ENCODE measurements around the gene TBC1D4. TPM values are rescaled to one million over a fixed set of nuclear protein-coding genes. Genes with fewer than 3 reads are reported as not detected.

TBC1D4 gene
- total RNA-seq, 1 donor from 2014 or later = 4.8 TPM

- Mint-ChIP-seq H3K4me3 (ENCODE audit: unreplicated experiment) (no peak overlapping the region), H3K9me3 (ENCODE audit: unreplicated experiment) (no peaks in the 10 kb centered on the region), H3K27me3 (ENCODE audit: unreplicated experiment) (no peaks in the 10 kb centered on the region), H3K4me1 (ENCODE audit: low read depth, unreplicated experiment) (peaks cover 30% of the 10 kb centered on the region), H3K27ac (ENCODE audit: unreplicated experiment) (peak overlapping the region; percentile 4), H3K36me3 (ENCODE audit: unreplicated experiment) (no peaks in the 10 kb centered on the region)
- peak; percentile 24 for DNase-seq
- no peak for TF ChIP-seq CTCF (IDR thresholded peaks at IDR 0.05; ENCODE audit: partially characterized antibody, unreplicated experiment)
Measured at GRCh38 chr13:75404726-75405125, 77.2 kb downstream of the TBC1D4 start.

DNA sequence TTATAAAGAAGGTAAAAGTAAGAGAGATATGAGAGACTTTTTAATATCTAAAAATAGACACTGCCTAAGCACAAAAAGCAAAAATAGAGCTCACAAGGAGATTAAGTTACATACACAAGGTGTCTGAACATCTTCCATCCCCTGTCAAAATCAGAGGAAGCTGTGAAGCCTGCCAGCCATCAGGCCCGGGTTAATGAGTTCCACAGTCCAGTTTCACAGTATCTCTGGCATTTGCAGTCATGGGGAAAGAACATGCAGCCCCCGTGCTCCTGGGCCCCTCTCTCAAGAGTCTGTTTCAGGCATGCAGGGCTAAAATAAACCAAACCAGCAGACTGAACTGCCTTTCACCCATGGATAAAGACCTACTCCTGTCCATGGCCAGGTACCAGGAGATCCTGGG lies 79.2 kb downstream of the TBC1D4 start:
- no peak for DNase-seq
- no peak for TF ChIP-seq CTCF (IDR thresholded peaks at IDR 0.05; ENCODE audit: partially characterized antibody, unreplicated experiment)
- H3K27me3 Mint-ChIP-seq (ENCODE audit: unreplicated experiment) = no peaks in the 10 kb centered on the region
- H3K9me3 Mint-ChIP-seq (ENCODE audit: unreplicated experiment) = no peaks in the 10 kb centered on the region
- no peak overlapping the region for H3K4me3 Mint-ChIP-seq (ENCODE audit: unreplicated experiment)
- H3K27ac Mint-ChIP-seq (ENCODE audit: unreplicated experiment) = no peak overlapping the region
- no peaks in the 10 kb centered on the region for H3K36me3 Mint-ChIP-seq (ENCODE audit: unreplicated experiment)
- peaks cover 30% of the 10 kb centered on the region for H3K4me1 Mint-ChIP-seq (ENCODE audit: low read depth, unreplicated experiment)

DNA sequence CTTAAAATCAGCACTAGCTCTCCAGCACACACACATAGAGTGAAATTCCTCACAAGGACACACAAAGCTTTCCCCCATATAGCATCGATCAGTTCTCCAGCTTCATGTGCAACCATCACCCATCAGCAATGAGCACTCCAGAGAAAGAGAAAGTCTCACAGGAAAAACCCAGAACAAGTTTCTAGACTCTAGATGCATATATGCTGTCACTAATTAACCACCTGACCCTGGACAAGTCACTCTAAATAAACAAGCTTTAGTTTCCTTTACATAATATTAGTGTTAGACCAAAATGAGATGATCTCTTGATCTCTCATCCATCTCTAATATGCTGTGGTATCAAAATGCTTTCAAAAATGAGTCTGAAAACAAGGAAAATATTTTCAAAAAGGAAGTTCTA lies 81.2 kb downstream of the TBC1D4 start:
- no peak overlapping the region for H3K4me3 Mint-ChIP-seq (ENCODE audit: unreplicated experiment)
- no peak overlapping the region for H3K27ac Mint-ChIP-seq (ENCODE audit: unreplicated experiment)
- no peak for DNase-seq
- H3K27me3 Mint-ChIP-seq (ENCODE audit: unreplicated experiment) = no peaks in the 10 kb centered on the region
- no peaks in the 10 kb centered on the region for H3K36me3 Mint-ChIP-seq (ENCODE audit: unreplicated experiment)
- no peak for TF ChIP-seq CTCF (IDR thresholded peaks at IDR 0.05; ENCODE audit: partially characterized antibody, unreplicated experiment)
- H3K4me1 Mint-ChIP-seq (ENCODE audit: low read depth, unreplicated experiment) = peaks cover 23% of the 10 kb centered on the region
- H3K9me3 Mint-ChIP-seq (ENCODE audit: unreplicated experiment) = peaks cover 3% of the 10 kb centered on the region

DNA sequence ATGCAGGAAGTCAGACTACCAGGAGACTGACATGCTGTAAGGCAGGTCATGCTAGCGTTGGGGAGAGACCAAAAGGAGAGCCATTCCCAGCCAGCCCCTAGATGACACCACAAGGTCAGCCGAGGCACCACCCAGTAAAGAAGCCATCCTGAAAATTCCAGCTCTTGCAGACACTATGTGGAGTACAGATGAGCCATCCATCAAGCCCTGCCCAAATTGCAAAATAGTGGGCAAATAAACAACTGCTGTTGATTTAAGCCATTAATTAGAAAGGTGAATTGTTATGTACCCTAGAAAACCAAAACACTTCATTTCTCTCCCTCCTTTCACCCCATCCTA lies 82.1 kb downstream of the TBC1D4 start:
- H3K27me3 Mint-ChIP-seq (ENCODE audit: unreplicated experiment) = no peaks in the 10 kb centered on the region
- no peak for TF ChIP-seq CTCF (IDR thresholded peaks at IDR 0.05; ENCODE audit: partially characterized antibody, unreplicated experiment)

DNA sequence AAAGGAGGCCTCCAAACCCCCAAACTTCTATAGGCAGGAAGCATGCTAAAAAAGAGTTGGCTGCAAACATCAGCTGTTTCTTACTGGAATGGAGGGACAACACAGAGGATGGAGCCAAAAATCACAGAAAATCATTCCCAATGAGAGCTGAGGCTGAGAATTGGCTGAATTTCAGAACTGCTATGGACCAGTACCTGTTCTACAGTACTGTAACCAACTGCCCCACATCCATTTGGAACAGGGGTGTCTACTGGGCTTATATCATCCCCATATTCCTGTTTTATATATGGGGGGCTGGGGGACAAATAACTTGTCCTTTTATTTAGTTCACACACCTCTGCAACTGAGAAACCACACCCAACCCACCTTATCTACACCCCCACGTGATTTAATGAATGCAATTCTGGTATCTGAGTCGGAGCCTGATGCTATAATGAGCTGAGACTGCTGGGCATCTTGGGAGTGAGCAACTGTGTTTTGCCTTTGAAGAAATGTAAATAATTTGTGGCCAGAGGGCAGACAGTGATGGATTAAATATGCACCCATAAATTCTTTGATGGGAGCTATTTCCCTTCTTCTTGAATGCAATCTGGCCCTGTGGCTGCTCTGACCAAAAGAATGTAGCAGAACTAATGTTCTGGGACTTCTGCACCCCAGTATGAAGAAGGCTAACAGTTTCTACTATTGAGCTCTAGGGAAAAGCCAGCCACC lies 82.6 kb downstream of the TBC1D4 start:
- Mint-ChIP-seq H3K27ac (ENCODE audit: unreplicated experiment) (no peak overlapping the region), H3K36me3 (ENCODE audit: unreplicated experiment) (no peaks in the 10 kb centered on the region), H3K27me3 (ENCODE audit: unreplicated experiment) (no peaks in the 10 kb centered on the region), H3K4me1 (ENCODE audit: low read depth, unreplicated experiment) (peaks cover 18% of the 10 kb centered on the region), H3K4me3 (ENCODE audit: unreplicated experiment) (no peak overlapping the region), H3K9me3 (ENCODE audit: unreplicated experiment) (peaks cover 3% of the 10 kb centered on the region)
- no peak for DNase-seq
- no peak for TF ChIP-seq CTCF (IDR thresholded peaks at IDR 0.05; ENCODE audit: partially characterized antibody, unreplicated experiment)

More for the DNA sequence above, 82.1 kb downstream of the TBC1D4 start:
- H3K4me3 Mint-ChIP-seq (ENCODE audit: unreplicated experiment) = no peak overlapping the region
- no peak for DNase-seq
- no peaks in the 10 kb centered on the region for H3K36me3 Mint-ChIP-seq (ENCODE audit: unreplicated experiment)
- H3K9me3 Mint-ChIP-seq (ENCODE audit: unreplicated experiment) = peaks cover 3% of the 10 kb centered on the region
- H3K27ac Mint-ChIP-seq (ENCODE audit: unreplicated experiment) = no peak overlapping the region
- H3K4me1 Mint-ChIP-seq (ENCODE audit: low read depth, unreplicated experiment) = peaks cover 22% of the 10 kb centered on the region

All from glutamatergic neuron (in vitro differentiated cells).